Heart left ventricle (tissue), 16 donors: ENCODE data around the gene AFF4. TPM values are rescaled to one million over a fixed set of nuclear protein-coding genes. Genes with fewer than 3 reads are reported as not detected.
"Not testable (repeated sequence)": the region's sequence is repeated elsewhere in the genome, so short reads cannot be mapped to it uniquely, and the experiment has no call there.

Experiments used
- ATAC-seq, 4 donors: fragments of 200-7000 bp; cut with Tn5 transposase; one replicate each; pipeline ENCODE4 v1.9.1; 2020 to 2022; ENCODE audit warnings: moderate library complexity in 4 of 4, mild to moderate bottlenecking in 3 of 4, moderate number of reproducible peaks in 1 of 4
- DNase-seq, 5 donors: peaks; one replicate each; pipeline ENCODE4 v3.0.0-alpha.2; 2020
- H3K27ac ChIP-seq, 12 donors: fragments of 200-600 bp; sonication (generic) in 4 of 12; one replicate each; pipeline versions ENCODE4 v1.5.0 to v1.8.0; 2016 to 2022; ENCODE audit warnings: mild to moderate bottlenecking in 2 of 12
- H3K27me3 ChIP-seq, 9 donors: fragments of 200-600 bp; sonication (generic) in 2 of 9; one replicate each; pipeline versions ENCODE4 v1.5.1 to v1.8.0; 2016 to 2022; ENCODE audit warnings: mild to moderate bottlenecking in 3 of 9
- H3K36me3 ChIP-seq, 9 donors: fragments of 200-600 bp; sonication (generic) in 2 of 9; one replicate each; pipeline versions ENCODE4 v1.5.0 to v1.8.0; 2018 to 2022; ENCODE audit warnings: mild to moderate bottlenecking in 2 of 9
- H3K4me1 ChIP-seq, 12 donors: fragments of 200-600 bp; sonication (generic) in 4 of 12; one replicate each; pipeline versions ENCODE4 v1.5.0 to v1.8.0; 2016 to 2022; ENCODE audit warnings: mild to moderate bottlenecking in 3 of 12
- H3K4me3 ChIP-seq, 12 donors: fragments of 200-600 bp; sonication (generic) in 4 of 12; one replicate each; pipeline versions ENCODE4 v1.5.0 to v1.8.0; 2017 to 2022; ENCODE audit warnings: mild to moderate bottlenecking in 9 of 12, moderate library complexity in 4 of 12
- H3K9me3 ChIP-seq, 12 donors: fragments of 200-600 bp; sonication (generic) in 4 of 12; one replicate each; pipeline versions ENCODE4 v1.5.0 to v1.8.0; 2016 to 2022; ENCODE audit warnings: mild to moderate bottlenecking in 1 of 12
- CTCF ChIP-seq, 12 donors: fragments of 200-600 bp; sonication (generic) in 4 of 12; IDR thresholded peaks; one replicate each; pipeline versions ENCODE4 v1.5.0 to v1.8.0; 2018 to 2022; ENCODE audit warnings: antibody characterized with exemption in 12 of 12, mild to moderate bottlenecking in 5 of 12
- POLR2A ChIP-seq, 2 donors: fragments of 450-650 bp; IDR thresholded peaks; one replicate each; pipeline ENCODE4 v1.6.1; 2017; ENCODE audit warnings: antibody characterized with exemption in 2 of 2, mild to moderate bottlenecking in 2 of 2, moderate library complexity in 2 of 2
- WGBS, 4 donors: extraction: QIAGEN DNeasy Blood & Tissue Kit in 2 of 4; methylation state at CpG; one replicate each; pipeline versions ENCODE4 v1.1.5 to v1.1.7; 2013 to 2018; 5-methylcytosine and 5-hydroxymethylcytosine counted together
- intact Hi-C, 10 donors: fragments of 100-400 bp; cut with DNase I; formaldehyde crosslinking; loops; one replicate each; pipeline versions ENCODE4 v1.11.1 to v1.14.2; 2022
- polyA plus RNA-seq, 2 donors: library from polyadenylated mRNA; stranded (reverse); fragments of 200-250 nt; gene quantifications; one replicate each; pipeline ENCODE4 v1.2.3, GENCODE V29; 2013
- total RNA-seq, 9 donors: library from RNA; depleted of rRNA in 2 of 9; stranded (reverse); fragments of >200 nt in 2 of 9; fragmentation: NEBNext Ultra II Directional in 3 of 9; extraction: Animal tissue kit (Norgen Biotek cat#: 25700) in 3 of 9; gene quantifications; one replicate each; pipeline versions ENCODE4 v1.1.0 to v1.2.4, GENCODE V29; 2016 to 2023
- donor health status: ischemic (EF 13 %, LVEDD 7.1; RV severe dilation, severe dysfunction).
- donor health status: healthy with polysubstance abuse.
- donor health status: DM: no; HTN: yes; CAD: no.
- donor health status: DM: no; HTN: no; CAD: no.
- donor health status: ischemic (EF 25% LVEDD 6.9; RV normal size, moderate dysfunction).
- donor health status: ischemic (EF 25% LVEDD 5.7; RV mildly dilated, moderate dysfunction).
- donor health status: healthy.
- donor health status: DM: yes; HTN: yes; CAD: no.
- donor health status: ischemic (EF 35%, LVEDD 5.7; RV mildly dilated, moderate dysfunction).
- donor health status: nonischemic (EF 11% LVEDD 7.7; RV severe dilation, severe dysfunction).
- donor health status: DM: yes; HTN: yes; CAD: no.
- donor health status: PGD.
- donor health status: ischemic (EF 29% LVEDD 5.4; RV normal size, mild dysfunction).
- donor health status: nonischemic (EF 23%, LVEDD 6.1; RV moderate dilation, normal function).

Gene AFF4
- total and polyA plus RNA-seq, 11 donors: 6.7 to 65.8 (median 45.1) TPM

- Histone ChIP-seq H3K27me3 (no peaks in the 10 kb centered on the region), H3K4me3 (no peak overlapping the region), H3K4me1 (peaks cover 0 to 23% (median 0%) of the 10 kb centered on the region in 12 donors), H3K36me3 (peaks cover 0 to 57% (median 31%) of the 10 kb centered on the region in 9 donors), H3K27ac (no peak overlapping the region), H3K9me3 (no peaks in the 10 kb centered on the region)
- TF ChIP-seq CTCF (IDR thresholded peaks at IDR 0.05) (no peak), POLR2A (IDR thresholded peaks at IDR 0.05) (no peak)
- 32 to 49% (median 44%) methylated on average over 2 of the region's 2 CpGs for WGBS, 4 donors
- intact Hi-C loops: no loop called here
- no peak for ATAC-seq
- DNase-seq: no peak
Observed at GRCh38 chr5:132999246-132999645, 35.8 kb upstream of the AFF4 start.

GRCh38 chr5:132998556-132998955, 35.1 kb upstream of the AFF4 start:
- intact Hi-C loops: no loop called here
- WGBS, 4 donors: 83 to 85% (median 83%) methylated on average over 2 of the region's 2 CpGs
- no peak overlapping the region for H3K4me3 ChIP-seq

GRCh38 chr5:132996307-132996706, 32.9 kb upstream of the AFF4 start:
- peaks cover 0 to 31% (median 0%) of the 10 kb centered on the region in 12 donors for H3K4me1 ChIP-seq
- H3K27ac ChIP-seq: no peak overlapping the region
- no peak overlapping the region for H3K4me3 ChIP-seq
- no peaks in the 10 kb centered on the region for H3K27me3 ChIP-seq
- no peaks in the 10 kb centered on the region for H3K9me3 ChIP-seq
- H3K36me3 ChIP-seq: peaks cover 0 to 27% (median 6%) of the 10 kb centered on the region in 9 donors
- DNase-seq (no peak), ATAC-seq (peak; percentile 16 to 62 (median 34))
- intact Hi-C loops: no loop called here
- TF ChIP-seq POLR2A (IDR thresholded peaks at IDR 0.05): no peak
- 41 to 54% (median 50%) methylated on average over 1 of the region's 1 CpG for WGBS, 4 donors

More at GRCh38 chr5:132998556-132998955, 35.1 kb upstream of the AFF4 start:
- TF ChIP-seq POLR2A (IDR thresholded peaks at IDR 0.05) (no peak), CTCF (IDR thresholded peaks at IDR 0.05) (no peak)
- Histone ChIP-seq H3K27ac (no peak overlapping the region), H3K27me3 (no peaks in the 10 kb centered on the region), H3K36me3 (peaks cover 0 to 50% (median 25%) of the 10 kb centered on the region in 9 donors), H3K9me3 (no peaks in the 10 kb centered on the region), H3K4me1 (peaks cover 0 to 23% (median 0%) of the 10 kb centered on the region in 12 donors)
- DNase-seq (no peak), ATAC-seq (peak in 2 of 4 donors; percentile 22 to 28)

GRCh38 chr5:132987531-132988408, 24.3 kb upstream of the AFF4 start:
- TF ChIP-seq CTCF (IDR thresholded peaks at IDR 0.05) (no peak), POLR2A (IDR thresholded peaks at IDR 0.05) (no peak)
- no peak for DNase-seq

GRCh38 chr5:132982971-132983370, 19.5 kb upstream of the AFF4 start:
- intact Hi-C loops, H3K9me3 ChIP-seq, H3K4me3 ChIP-seq, H3K27ac ChIP-seq, H3K4me1 ChIP-seq, H3K36me3 ChIP-seq, DNase-seq, ATAC-seq, H3K27me3 ChIP-seq: not testable (repeated sequence)
- WGBS, 4 donors: 91 to 100% (median 95%) methylated on average over 1 to 30 of the region's 30 CpGs

More at GRCh38 chr5:132987531-132988408, 24.3 kb upstream of the AFF4 start:
- peaks cover 0 to 5% (median 0%) of the 10 kb centered on the region in 12 donors for H3K4me1 ChIP-seq
- H3K9me3 ChIP-seq: no peaks in the 10 kb centered on the region
- H3K36me3 ChIP-seq: no peaks in the 10 kb centered on the region
- H3K27me3 ChIP-seq: no peaks in the 10 kb centered on the region
- intact Hi-C loops: no loop called here
- no peak overlapping the region for H3K27ac ChIP-seq
- H3K4me3 ChIP-seq: no peak overlapping the region
- 82 to 90% (median 89%) methylated on average over 28 of the region's 28 CpGs for WGBS, 4 donors
- no peak for ATAC-seq
